ENCODE results near the gene PPFIBP2.
"Not testable (repeated sequence)": the region's sequence is repeated elsewhere in the genome, so short reads cannot be mapped to it uniquely, and the experiment has no call there.

Gene PPFIBP2

GRCh38 chr11:7500251-7500650, 13.5 kb upstream of the PPFIBP2 start:
- no peak for DNase-seq

DNA sequence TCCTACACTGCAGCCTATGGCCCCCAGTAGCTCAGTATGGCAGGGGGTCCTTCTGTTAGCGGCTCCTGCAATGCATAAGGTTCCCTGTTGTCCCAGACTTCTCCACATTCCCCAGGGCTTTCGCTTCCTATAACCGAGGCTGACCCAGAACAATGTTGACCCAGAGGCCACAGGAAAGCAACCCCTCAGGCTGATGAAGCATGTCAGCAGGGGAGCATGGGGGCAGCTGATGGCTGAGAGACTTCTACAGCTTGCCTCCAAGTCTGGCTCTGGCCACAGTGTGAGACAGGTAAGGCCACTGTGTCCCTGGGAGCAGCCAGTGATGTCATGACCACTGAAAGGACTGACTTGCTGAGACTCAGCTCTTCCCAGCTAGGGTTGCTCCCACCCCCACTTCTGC, 12.5 kb upstream of the PPFIBP2 start:
- DNase-seq: no peak

- DNase-seq: no peak
Measured at GRCh38 chr11:7501894-7502293, 11.9 kb upstream of the PPFIBP2 start.

GRCh38 chr11:7506243-7506642, 7.6 kb upstream of the PPFIBP2 start:
- no peak for DNase-seq

DNA sequence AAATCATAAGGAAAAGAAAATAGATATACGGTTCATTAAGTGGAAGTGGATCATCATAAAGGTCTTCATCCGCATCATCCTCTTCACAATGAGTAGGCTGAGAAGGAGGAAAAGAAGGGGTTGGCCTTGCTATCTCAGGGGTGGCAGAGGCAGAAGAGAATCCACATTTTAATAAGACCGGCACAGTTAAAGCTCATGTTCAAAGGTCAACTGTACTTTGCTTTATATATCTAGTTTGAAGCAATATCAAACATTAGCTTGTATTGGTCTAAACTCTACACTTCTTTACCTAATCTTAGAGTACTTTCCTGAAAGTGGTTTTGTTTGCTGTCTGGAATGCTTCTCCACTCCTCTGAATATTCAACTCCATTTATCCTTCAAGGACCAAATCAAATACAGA, 5.7 kb upstream of the PPFIBP2 start:
- no peak for DNase-seq

DNA sequence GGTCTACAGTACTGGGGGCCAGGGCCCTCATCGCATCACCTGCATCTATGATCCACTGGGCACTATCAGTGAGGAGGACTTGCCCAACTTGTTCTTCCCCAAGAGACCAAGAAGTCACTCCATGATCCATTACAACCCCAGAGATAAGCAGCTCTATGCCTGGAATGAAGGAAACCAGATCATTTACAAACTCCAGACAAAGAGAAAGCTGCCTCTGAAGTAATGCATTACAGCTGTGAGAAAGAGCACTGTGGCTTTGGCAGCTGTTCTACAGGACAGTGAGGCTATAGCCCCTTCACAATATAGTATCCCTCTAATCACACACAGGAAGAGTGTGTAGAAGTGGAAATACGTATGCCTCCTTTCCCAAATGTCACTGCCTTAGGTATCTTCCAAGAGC, 3.8 kb upstream of the PPFIBP2 start:
- DNase-seq: no peak

GRCh38 chr11:7511401-7511800, 2.4 kb upstream of the PPFIBP2 start:
- DNase-seq: no peak

GRCh38 chr11:7512525-7513233, 1.1 kb upstream of the PPFIBP2 start:
- DNase-seq: peak; percentile 1

DNA sequence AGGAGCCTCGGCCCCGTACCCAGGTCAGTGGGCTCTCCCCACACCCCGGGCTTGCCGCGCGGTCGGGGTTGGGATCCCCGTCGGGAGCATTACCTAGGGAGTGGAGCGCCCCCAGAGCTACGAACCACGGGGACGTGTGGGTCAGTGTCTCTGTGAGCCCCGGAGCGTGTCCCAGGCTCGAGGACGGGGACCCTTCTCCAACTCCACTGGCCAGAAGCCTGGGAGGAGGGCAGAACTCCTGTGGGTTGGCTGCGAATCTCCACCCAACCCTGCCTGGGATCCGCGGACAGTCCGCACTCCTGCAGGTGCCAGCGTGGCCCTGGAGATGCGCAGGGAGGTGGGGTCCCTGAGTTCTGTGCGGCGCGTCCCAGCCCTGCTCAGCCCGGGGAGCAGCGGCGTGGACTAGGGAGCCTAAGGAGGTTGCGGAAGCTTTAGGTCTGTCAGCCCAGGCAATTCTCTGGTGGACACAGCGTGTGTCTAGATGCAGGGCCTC, 346 bp downstream of the PPFIBP2 start:
- no peak for DNase-seq

DNA sequence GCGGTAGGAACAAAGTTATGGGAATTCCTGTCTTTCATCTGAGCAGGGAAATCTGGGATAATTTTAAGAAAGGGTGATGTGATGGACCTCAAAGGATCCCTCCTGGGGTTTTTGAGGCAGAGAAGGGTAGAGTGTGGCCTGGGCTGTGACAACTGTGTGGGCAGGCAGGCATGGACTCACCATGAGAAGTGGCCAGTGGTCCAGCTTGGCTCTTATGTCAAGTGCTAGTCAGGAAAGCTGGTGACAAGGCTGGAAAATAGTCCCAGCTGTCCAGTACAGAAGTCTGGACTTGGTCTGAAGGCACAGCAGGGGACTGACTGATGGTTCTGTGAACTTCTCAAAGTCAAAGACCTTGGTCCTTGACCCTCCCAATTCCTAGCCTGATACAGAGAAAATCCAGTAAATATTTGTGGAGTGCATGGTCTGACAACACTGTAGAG, 1.7 kb downstream of the PPFIBP2 start:
- no peak for DNase-seq

DNA sequence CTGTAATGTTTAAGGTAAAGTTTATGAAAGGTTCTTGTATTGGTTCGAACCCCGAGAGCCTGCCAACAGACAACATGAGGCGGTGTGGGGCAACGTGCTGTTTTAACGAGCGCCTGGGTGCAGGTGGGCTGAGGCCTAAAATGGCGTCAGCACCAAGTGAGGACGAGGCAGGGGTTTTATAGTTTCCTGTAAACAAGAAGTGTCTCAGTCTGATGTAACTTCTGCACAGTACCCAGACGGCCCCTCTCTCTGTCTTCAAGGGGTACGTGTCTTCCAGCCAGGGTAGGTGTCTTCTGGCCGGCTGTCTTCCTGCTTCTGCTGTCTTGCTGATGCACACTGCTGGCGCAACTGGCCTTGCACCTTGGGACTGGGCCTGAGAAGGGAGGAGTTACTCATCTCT, 2.7 kb downstream of the PPFIBP2 start:
- DNase-seq: no peak

GRCh38 chr11:7517743-7518142, 3.9 kb downstream of the PPFIBP2 start:
- DNase-seq: not testable (repeated sequence)

DNA sequence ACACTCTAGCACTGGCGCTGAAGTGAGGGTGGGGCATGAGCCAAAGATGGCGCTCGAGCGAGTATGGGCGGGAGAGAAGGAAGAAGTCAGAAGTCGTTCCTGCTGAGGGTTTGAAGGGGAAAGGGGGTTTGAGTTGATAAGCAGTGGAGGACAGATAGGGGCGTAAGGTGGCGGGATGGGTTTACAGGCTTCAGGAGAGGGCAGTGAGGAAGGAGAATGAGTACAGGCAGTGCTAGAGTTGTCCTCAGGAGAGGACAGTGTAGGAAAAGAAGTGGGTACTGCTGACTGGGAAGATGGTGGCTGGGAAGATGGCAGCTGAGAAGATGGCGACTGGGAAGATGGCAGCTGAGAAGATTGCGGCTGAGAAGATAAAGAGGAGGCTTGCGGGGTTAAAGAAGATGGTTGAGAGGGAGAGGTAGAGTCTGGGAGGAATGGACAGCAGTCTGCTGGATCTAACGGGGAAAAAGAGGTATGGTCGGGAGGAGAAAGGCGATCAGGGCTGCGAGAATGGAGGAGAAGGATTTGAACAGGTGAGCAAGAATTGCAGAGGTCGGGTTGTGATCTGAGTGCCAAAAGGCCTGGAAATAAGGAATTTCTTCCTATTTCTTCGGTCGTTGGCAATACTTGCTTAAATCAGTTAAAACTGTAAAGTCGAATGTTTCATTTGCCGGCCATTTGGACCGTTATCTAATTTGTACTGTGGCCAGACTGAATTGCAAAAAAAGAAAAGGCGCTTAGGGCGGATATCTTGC, 5.2 kb downstream of the PPFIBP2 start:
- DNase-seq: no peak

- no peak for DNase-seq
Measured at GRCh38 chr11:7520011-7520942, 6.5 kb downstream of the PPFIBP2 start.

DNA sequence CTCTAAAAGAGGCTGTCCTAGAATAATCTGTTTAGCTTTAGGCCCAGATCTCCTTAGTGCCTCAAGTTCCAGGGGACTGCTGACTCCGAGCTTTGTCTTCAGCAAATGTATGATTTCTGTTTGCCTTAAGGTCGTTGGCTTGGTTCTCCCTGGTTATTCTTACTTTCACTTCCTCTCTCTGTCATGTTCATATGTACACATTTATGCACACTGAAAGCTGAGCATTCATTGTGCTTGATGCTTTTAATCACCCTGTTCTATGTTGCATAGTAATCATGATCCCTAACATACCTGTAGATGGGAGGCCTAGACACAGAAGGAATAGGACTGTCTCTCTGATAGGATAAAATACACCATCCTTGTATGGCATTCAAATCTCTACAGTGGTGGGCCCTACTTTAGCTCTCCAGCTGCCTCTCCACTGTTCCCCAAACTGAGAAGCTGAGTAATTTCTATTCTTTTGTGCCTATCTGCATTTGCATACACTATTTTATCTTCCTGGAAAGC, 7.2 kb downstream of the PPFIBP2 start:
- DNase-seq: no peak

DNA sequence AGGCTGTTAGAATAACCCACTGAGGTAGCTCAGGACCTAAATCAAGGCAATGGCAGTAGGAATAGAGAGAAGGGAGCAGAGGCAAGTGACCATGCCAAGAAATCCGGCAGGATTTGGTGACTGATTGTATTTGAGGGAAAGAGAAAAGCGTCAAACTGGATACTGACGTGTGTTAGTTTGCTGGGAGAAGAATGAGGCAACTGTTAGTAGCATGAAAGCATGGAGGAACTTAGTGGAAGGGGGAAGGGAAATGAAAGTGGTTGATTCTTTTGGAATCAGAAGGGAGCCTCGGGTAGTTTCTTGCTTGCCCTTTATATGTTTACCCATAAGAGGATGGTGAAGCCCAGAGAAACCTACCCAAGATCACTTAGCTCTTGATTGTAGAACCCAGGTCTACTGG, 8.3 kb downstream of the PPFIBP2 start:
- no peak for DNase-seq

- DNase-seq: no peak
Measured at GRCh38 chr11:7522546-7522945, 8.7 kb downstream of the PPFIBP2 start.

GRCh38 chr11:7523416-7524210, 9.8 kb downstream of the PPFIBP2 start:
- DNase-seq: no peak

DNA sequence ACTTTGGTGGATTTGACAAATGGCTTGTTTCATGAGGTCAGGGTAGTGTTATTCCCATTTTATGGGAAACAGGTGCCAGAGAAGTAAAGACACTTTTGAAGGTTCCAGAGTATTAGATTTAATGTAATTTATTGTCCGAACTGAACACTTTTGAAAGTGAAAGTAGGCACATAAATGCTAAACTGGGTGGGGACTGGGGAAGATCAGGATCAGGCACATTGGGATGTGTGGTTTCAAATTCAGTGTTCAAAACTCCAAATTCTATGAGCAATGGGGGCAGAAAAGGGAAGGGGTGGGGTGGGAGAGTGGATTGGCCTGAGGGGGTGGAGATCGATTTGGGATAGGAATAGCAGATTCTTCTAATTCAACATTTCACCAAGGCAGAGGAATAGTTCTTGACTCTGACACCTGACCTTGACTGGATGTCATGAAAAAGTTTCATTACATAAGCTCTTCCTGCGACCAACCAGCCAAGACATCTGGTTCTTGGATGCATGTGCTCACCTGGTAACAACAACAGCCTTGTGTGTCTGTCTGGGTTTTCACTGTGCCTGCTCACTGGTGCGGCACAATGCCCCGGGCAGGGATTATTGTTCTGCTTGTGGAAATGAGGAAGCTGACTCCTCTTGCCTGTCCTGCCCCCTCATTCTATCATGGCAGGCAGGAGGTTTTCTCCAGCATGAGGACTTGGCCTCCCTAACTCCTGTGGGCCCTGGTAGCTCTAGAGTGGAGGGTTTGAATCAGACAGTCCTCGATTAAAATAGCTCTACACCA, 10.8 kb downstream of the PPFIBP2 start:
- no peak for DNase-seq

DNA sequence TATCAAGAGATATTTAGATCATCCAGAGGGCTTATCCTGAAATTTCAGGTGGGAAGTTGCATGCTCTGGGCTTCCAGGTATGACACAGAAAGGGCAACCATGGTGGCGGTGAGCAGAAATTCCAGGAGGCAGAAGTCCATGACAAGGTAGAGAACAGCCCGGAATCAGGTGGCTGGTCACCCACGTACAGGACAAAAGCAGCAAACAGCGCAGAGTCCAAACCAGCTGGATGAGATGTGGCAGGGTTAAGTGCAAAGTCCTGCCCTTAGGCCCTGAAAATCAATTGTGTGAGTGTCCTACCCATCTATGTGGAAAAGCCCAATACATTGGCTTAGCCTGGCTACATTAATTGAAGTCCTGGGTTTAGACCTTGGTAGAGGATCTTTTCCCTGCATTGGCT, 11.6 kb downstream of the PPFIBP2 start:
- DNase-seq: no peak

DNA sequence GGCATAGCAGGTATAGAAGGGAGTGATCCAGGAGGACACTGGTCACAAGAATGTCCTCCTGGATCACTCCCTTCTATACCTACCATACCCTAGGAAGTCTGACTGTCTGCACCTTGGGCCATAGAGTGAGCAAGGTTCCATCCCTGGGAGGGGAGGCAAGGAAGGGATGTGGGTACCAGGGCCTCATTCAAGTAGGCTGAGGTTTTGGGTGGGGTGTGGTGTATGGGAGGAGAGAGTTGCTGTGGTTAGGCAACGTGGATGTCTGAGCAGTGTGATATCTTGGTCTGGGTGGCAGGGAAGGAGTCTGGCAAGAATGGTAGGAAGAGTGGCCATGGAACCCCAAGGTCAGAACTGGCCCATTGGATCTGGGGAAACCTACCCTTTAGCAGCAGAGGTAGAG, 13.2 kb downstream of the PPFIBP2 start:
- DNase-seq: no peak

Data from NCI-H1694 treated with DMSO at 0.1 percent for 48 hours (cell line).